ENCODE data around the gene ARL15.

Gene ARL15

GRCh38 chr5:54018438-54018837 lies 291.9 kb downstream of the ARL15 start:
- in situ Hi-C loops (cut with MboI; ENCODE audit: low sequenced_read_pairs, unreplicated experiment), result no loop called here
- TF ChIP-seq CTCF (IDR thresholded peaks at IDR 0.05; ENCODE audit: borderline replicate concordance, control extremely low read depth, extremely low read depth, insufficient read depth, missing control alignments), result no peak
- DNase-seq (ENCODE audit: low spot score), result no peak

GRCh38 chr5:54017580-54017979 lies 292.8 kb downstream of the ARL15 start:
- DNase-seq (ENCODE audit: low spot score), result no peak
- in situ Hi-C loops (cut with MboI; ENCODE audit: low sequenced_read_pairs, unreplicated experiment), result no loop called here
- no peak for TF ChIP-seq CTCF (IDR thresholded peaks at IDR 0.05; ENCODE audit: borderline replicate concordance, control extremely low read depth, extremely low read depth, insufficient read depth, missing control alignments)

- in situ Hi-C loops (cut with MboI; ENCODE audit: low sequenced_read_pairs, unreplicated experiment), result no loop called here
- DNase-seq (ENCODE audit: low spot score), result no peak
- TF ChIP-seq CTCF (IDR thresholded peaks at IDR 0.05; ENCODE audit: borderline replicate concordance, control extremely low read depth, extremely low read depth, insufficient read depth, missing control alignments), result no peak
Observed at GRCh38 chr5:54013556-54014194, 296.7 kb downstream of the ARL15 start.

GRCh38 chr5:54009828-54010227 lies 300.5 kb downstream of the ARL15 start:
- in situ Hi-C loops (cut with MboI; ENCODE audit: low sequenced_read_pairs, unreplicated experiment), result no loop called here
- TF ChIP-seq CTCF (IDR thresholded peaks at IDR 0.05; ENCODE audit: borderline replicate concordance, control extremely low read depth, extremely low read depth, insufficient read depth, missing control alignments), result no peak
- no peak for DNase-seq (ENCODE audit: low spot score)

- in situ Hi-C loops (cut with MboI; ENCODE audit: low sequenced_read_pairs, unreplicated experiment), result no loop called here
- no peak for TF ChIP-seq CTCF (IDR thresholded peaks at IDR 0.05; ENCODE audit: borderline replicate concordance, control extremely low read depth, extremely low read depth, insufficient read depth, missing control alignments)
- DNase-seq (ENCODE audit: low spot score), result no peak
Observed at GRCh38 chr5:54009357-54009756, 301.0 kb downstream of the ARL15 start.

- in situ Hi-C loops (cut with MboI; ENCODE audit: low sequenced_read_pairs, unreplicated experiment), result no loop called here
- no peak for DNase-seq (ENCODE audit: low spot score)
- TF ChIP-seq CTCF (IDR thresholded peaks at IDR 0.05; ENCODE audit: borderline replicate concordance, control extremely low read depth, extremely low read depth, insufficient read depth, missing control alignments), result no peak
Observed at GRCh38 chr5:54007827-54008777, 302.3 kb downstream of the ARL15 start.

All from GM13976 (cell line).